Endothelial cell of umbilical vein (primary cell): ENCODE measurements around the gene GRK5.

Source experiments
- MYC ChIP-seq: IDR thresholded peaks from one replicate; pipeline ENCODE4 v1.6.1; 2011; ENCODE audit warnings: mild to moderate bottlenecking, low read depth, low read length
- TF ChIP-seq, protein P1 (sequence below), 2 donors: IDR thresholded peaks; 1 replicate in 1 of 2; 2 replicates in 1 of 2; pipeline ENCODE4 v1.5.1; 2011; ENCODE audit warnings: low read length in 2 of 2, mild to moderate bottlenecking in 2 of 2, moderate library complexity in 2 of 2, control low read depth in 1 of 2, inconsistent platforms in 1 of 2, low read depth in 1 of 2; ENCODE audit not compliant: insufficient read depth in 1 of 2; ENCODE audit errors: extremely low read depth in 1 of 2

DNA sequence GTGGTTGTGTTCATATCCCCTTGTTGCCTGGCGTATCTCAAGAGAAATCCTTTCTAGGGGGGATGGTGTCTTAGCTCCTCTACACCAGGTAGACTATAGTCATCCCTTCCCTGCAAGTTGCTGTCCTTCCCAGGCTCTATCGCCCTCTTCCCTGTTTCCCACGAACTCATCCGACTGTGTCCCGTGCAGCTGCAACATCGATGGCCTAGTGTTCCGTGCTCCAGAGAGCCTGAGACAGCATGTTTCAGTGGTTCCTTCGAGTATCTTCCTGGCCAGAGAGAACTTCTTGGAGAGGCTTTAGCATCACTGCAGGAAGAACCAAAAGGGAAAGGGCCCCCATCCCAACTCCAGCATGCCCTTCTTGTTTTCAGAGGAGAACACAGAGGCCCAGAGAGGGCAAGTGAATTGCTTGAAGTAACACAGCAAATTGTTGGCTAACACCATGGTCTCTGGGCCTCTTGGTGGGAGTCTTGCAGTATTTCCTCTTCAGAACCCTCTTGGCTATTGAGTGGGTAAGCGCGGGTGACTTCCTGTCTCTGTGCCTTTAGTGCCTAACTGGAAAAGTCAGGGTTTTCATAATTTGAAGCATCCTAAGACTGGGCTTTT lies 172.2 kb downstream of the GRK5 start:
- TF ChIP-seq MYC = no peak
- TF ChIP-seq, protein P1, sequence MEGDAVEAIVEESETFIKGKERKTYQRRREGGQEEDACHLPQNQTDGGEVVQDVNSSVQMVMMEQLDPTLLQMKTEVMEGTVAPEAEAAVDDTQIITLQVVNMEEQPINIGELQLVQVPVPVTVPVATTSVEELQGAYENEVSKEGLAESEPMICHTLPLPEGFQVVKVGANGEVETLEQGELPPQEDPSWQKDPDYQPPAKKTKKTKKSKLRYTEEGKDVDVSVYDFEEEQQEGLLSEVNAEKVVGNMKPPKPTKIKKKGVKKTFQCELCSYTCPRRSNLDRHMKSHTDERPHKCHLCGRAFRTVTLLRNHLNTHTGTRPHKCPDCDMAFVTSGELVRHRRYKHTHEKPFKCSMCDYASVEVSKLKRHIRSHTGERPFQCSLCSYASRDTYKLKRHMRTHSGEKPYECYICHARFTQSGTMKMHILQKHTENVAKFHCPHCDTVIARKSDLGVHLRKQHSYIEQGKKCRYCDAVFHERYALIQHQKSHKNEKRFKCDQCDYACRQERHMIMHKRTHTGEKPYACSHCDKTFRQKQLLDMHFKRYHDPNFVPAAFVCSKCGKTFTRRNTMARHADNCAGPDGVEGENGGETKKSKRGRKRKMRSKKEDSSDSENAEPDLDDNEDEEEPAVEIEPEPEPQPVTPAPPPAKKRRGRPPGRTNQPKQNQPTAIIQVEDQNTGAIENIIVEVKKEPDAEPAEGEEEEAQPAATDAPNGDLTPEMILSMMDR (IDR thresholded peaks at IDR 0.05; ENCODE audit: extremely low read depth in 1 of 2, insufficient read depth in 1 of 2, low read depth in 1 of 2, low read length in 2 of 2) = no peak
